HL-60 (cell line): ENCODE measurements around the gene WIPF2.
A peak's percentile ranks its signal among the peaks of the same experiment; 100 is the strongest.

Source experiments
- DNase-seq, 2 experiments: peaks; one replicate each; pipeline ENCODE4 v3.0.0-alpha.2; 2010 to 2020; ENCODE audit warnings: low read depth in 1 of 2, low spot score in 1 of 2
- H3K27ac ChIP-seq: fragments of 250-450 bp; sonication (Bioruptor Pico); replicated peaks from 2 replicates; pipeline ENCODE4 v1.5.1; 2020; ENCODE audit warnings: mild to moderate bottlenecking, moderate library complexity
- H3K27me3 ChIP-seq: fragments of 250-450 bp; sonication (Bioruptor Pico); 2 replicates; pipeline ENCODE4 v1.5.1; 2021; ENCODE audit warnings: mild to moderate bottlenecking, moderate library complexity; ENCODE audit not compliant: insufficient read depth, poor library complexity, severe bottlenecking
- H3K4me3 ChIP-seq: replicated peaks from 2 replicates; pipeline ENCODE4 v1.5.1; 2011; ENCODE audit warnings: mild to moderate bottlenecking, control low read depth, low read length; ENCODE audit not compliant: insufficient read depth
- CTCF ChIP-seq: IDR thresholded peaks from one replicate; pipeline ENCODE4 v1.5.1; 2011; ENCODE audit warnings: low read length, control low read depth, inconsistent platforms; ENCODE audit not compliant: insufficient read depth
- GABPA ChIP-seq: IDR thresholded peaks from 2 replicates; pipeline ENCODE4 v1.6.1; 2012; ENCODE audit warnings: low read depth
- POLR2AphosphoS5 ChIP-seq: IDR thresholded peaks from 2 replicates; pipeline ENCODE4 v1.6.1; 2012; ENCODE audit warnings: low read depth
- REST ChIP-seq: IDR thresholded peaks from 2 replicates; pipeline ENCODE4 v1.6.1; 2012; ENCODE audit warnings: low read depth; ENCODE audit not compliant: insufficient replicate concordance
- SPI1 ChIP-seq: IDR thresholded peaks from 2 replicates; pipeline ENCODE4 v1.6.1; 2012; ENCODE audit warnings: low read depth, mild to moderate bottlenecking, borderline replicate concordance

WIPF2 gene

GRCh38 chr17:40319651-40320540 lies 100.8 kb downstream of the WIPF2 start:
- Histone ChIP-seq H3K27me3 (no peaks in the 10 kb centered on the region), H3K27ac (peak overlapping the region; percentile 98; the same call in 1 of the 2 replicates), H3K4me3 (peak overlapping the region; percentile 91)
- DNase-seq, result peak; percentile 52 to 69
- no peak for TF ChIP-seq SPI1
- peak; percentile 67; the same call in 1 of the 2 replicates for TF ChIP-seq POLR2AphosphoS5
- no peak for TF ChIP-seq CTCF
- no peak for TF ChIP-seq REST

- peak overlapping the region; percentile 91 for H3K4me3 ChIP-seq
- H3K27ac ChIP-seq, result peak overlapping the region; percentile 98
- no peaks in the 10 kb centered on the region for H3K27me3 ChIP-seq
- no peak for TF ChIP-seq GABPA
- no peak for TF ChIP-seq REST
- no peak for TF ChIP-seq SPI1
- TF ChIP-seq CTCF, result no peak
- TF ChIP-seq POLR2AphosphoS5, result no peak
- no peak for DNase-seq
Observed at GRCh38 chr17:40320756-40321523, 101.8 kb downstream of the WIPF2 start.

GRCh38 chr17:40321524-40321929 lies 102.4 kb downstream of the WIPF2 start:
- Histone ChIP-seq H3K27me3 (no peaks in the 10 kb centered on the region), H3K4me3 (peak overlapping the region; percentile 91), H3K27ac (peak overlapping the region; percentile 98)
- DNase-seq, result no peak
- TF ChIP-seq GABPA, result no peak
- no peak for TF ChIP-seq POLR2AphosphoS5
- TF ChIP-seq SPI1, result no peak
- TF ChIP-seq REST, result no peak
- TF ChIP-seq CTCF, result no peak
